ENCODE data around the gene IFT20. TPM values are rescaled to one million over a fixed set of nuclear protein-coding genes. Genes with fewer than 3 reads are reported as not detected.
A peak's percentile ranks its signal among the peaks of the same experiment; 100 is the strongest.

The IFT20 gene
- total and polyA plus RNA-seq, 11 donors, result 7.9 to 18.9 (median 11.1) TPM

DNA sequence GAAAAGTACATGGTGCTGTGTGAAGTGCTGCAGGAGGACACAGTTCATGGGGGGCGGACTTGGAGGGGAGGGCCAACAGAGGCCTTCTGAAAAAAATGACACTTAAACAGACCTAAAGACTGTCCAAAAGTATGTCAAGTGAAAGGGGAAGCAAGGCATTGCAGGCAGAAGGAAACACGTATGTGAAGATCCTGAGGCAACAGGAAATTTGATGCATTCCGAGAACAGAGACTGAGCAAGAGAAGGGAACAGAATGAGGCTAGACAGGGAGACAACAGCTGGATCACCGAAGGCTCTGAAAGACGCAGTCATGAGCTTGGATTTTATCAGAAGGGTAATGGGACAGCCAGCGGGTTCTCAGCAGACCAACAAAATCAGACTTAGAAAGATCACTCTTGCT lies 1.1 kb downstream of the IFT20 start:
- intact Hi-C loops (cut with DNase I), result loop anchor here in 3 of 10 donors (2.0 to 10.0 kb wide), 3 partner anchors 23 to 621 kb away; partner anchors contain the start of genes PHF12 (in 1 of the 3) and POLDIP2 (in 1 of the 3)
- TF ChIP-seq, protein P1, sequence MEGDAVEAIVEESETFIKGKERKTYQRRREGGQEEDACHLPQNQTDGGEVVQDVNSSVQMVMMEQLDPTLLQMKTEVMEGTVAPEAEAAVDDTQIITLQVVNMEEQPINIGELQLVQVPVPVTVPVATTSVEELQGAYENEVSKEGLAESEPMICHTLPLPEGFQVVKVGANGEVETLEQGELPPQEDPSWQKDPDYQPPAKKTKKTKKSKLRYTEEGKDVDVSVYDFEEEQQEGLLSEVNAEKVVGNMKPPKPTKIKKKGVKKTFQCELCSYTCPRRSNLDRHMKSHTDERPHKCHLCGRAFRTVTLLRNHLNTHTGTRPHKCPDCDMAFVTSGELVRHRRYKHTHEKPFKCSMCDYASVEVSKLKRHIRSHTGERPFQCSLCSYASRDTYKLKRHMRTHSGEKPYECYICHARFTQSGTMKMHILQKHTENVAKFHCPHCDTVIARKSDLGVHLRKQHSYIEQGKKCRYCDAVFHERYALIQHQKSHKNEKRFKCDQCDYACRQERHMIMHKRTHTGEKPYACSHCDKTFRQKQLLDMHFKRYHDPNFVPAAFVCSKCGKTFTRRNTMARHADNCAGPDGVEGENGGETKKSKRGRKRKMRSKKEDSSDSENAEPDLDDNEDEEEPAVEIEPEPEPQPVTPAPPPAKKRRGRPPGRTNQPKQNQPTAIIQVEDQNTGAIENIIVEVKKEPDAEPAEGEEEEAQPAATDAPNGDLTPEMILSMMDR (IDR thresholded peaks at IDR 0.05), result no peak
- no peak for TF ChIP-seq POLR2A (IDR thresholded peaks at IDR 0.05)
- no peak for ATAC-seq
- peaks cover 0 to 36% (median 27%) of the 10 kb centered on the region in 9 donors for H3K36me3 ChIP-seq
- peak overlapping the region in 4 of 12 donors; percentile 80 to 99 (median 98) for H3K27ac ChIP-seq
- peaks cover 0 to 50% (median 43%) of the 10 kb centered on the region in 12 donors for H3K4me1 ChIP-seq
- 43 to 61% (median 53%) methylated on average over 6 of the region's 6 CpGs for WGBS, 4 donors
- H3K4me3 ChIP-seq, result peak overlapping the region in 11 of 12 donors; percentile 63 to 99 (median 91)
- no peaks in the 10 kb centered on the region for H3K27me3 ChIP-seq
- no peaks in the 10 kb centered on the region for H3K9me3 ChIP-seq
- DNase-seq, result no peak

DNA sequence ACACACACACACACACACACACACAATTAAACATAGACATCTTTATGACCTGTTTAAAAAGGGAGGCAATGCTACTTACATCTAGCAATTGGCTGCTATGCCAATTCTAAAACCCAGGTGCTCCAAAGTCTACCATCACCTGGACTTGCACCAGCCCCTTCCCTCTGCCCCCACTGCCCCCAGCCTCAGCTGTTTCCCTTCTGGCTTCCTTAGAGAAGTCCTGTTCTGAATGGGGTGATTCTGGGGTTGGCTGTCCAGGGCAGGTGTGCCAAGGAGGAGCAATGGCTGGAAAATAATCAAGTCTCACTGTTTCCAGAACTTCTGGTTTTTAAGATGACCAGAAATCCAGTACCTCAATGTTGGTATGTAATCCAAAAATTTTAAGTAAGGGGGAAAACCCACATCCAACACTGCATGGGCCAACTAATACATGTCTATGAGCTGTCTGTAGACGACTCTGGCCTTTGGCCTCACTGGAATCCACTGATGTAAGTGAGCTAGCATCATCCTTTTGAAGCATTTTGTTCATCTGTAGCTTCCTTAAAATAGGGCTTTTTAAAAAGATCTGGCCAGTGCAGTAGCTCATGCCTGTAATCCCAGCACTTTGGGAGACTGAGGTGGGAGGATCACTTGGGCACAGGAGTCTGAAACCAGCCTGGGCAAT lies 2.1 kb downstream of the IFT20 start:
- WGBS, 4 donors, result 64 to 71% (median 70%) methylated on average over 1 of the region's 1 CpG
- peaks cover 0 to 45% (median 37%) of the 10 kb centered on the region in 9 donors for H3K36me3 ChIP-seq
- H3K27me3 ChIP-seq, result no peaks in the 10 kb centered on the region
- no peak for ATAC-seq
- peaks cover 0 to 42% (median 35%) of the 10 kb centered on the region in 12 donors for H3K4me1 ChIP-seq
- H3K27ac ChIP-seq, result peak overlapping the region in 1 of 12 donors; percentile 99
- no peak overlapping the region for H3K4me3 ChIP-seq
- no peaks in the 10 kb centered on the region for H3K9me3 ChIP-seq
- intact Hi-C loops (cut with DNase I), result loop anchor here in 2 of 10 donors (10.0 kb wide), 2 partner anchors 612 to 622 kb away; partner anchors contain the start of gene PHF12 (in 1 of the 2)
- TF ChIP-seq, protein P1 (IDR thresholded peaks at IDR 0.05), result no peak
- TF ChIP-seq POLR2A (IDR thresholded peaks at IDR 0.05), result no peak
- DNase-seq, result no peak

DNA sequence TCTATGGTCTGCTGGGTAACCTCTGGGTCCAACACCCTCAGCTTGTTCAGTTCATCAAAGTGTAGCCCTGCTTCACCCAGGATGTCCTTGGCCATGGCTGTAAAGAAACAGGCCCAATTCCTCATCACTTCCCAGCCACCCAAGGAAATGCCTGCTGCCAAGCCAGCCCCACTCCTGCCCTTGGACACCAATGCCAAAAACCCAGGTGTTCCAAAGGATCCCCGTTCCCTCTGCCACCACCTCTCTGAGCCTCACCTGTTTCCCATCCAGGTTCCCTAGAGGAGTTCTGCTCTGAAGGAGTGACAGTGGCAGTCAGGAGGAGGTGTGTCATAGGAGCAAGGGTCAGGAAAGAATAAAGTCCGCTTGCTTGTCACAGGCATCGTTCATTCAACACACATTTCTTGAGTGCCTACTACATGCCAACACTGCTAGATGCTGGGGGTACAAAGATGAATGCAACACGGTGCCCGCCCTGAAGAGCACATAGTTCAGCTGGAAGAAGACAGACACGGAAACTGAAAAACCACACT lies 3.3 kb downstream of the IFT20 start:
- H3K9me3 ChIP-seq, result no peaks in the 10 kb centered on the region
- ATAC-seq (no peak), DNase-seq (no peak)
- H3K36me3 ChIP-seq, result peaks cover 0 to 58% (median 49%) of the 10 kb centered on the region in 9 donors
- no peaks in the 10 kb centered on the region for H3K27me3 ChIP-seq
- 85 to 92% (median 91%) methylated on average over 6 of the region's 6 CpGs for WGBS, 4 donors
- no peak overlapping the region for H3K27ac ChIP-seq
- H3K4me1 ChIP-seq, result peaks cover 0 to 30% (median 22%) of the 10 kb centered on the region in 12 donors
- H3K4me3 ChIP-seq, result no peak overlapping the region
- intact Hi-C loops (cut with DNase I), result loop anchor here in 2 of 10 donors (10.0 kb wide), 2 partner anchors 613 to 623 kb away; partner anchors contain the start of gene PHF12 (in 1 of the 2)
- TF ChIP-seq, protein P1 (IDR thresholded peaks at IDR 0.05), result no peak
- TF ChIP-seq POLR2A (IDR thresholded peaks at IDR 0.05), result no peak

DNA sequence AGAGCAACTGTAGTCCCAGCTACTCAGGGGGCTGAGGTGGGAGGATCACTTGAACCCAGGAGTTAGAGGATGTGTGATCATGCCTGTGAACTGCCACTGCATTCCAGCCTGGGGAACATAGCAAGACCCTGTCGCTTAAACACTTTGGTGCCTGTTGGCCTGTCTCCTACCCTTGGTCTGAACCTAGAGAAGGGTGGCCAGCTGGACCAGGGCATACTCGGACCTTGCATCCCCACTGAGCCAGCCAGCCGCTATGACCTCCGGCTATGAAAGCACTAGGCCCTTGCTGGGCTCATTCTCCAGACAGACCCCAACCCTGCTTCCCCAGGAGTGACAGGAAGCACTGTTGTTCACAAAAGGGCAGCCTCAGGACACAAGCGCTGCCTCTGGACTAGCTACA lies 4.6 kb downstream of the IFT20 start:
- TF ChIP-seq, protein P1 (IDR thresholded peaks at IDR 0.05), result no peak
- no peak for TF ChIP-seq POLR2A (IDR thresholded peaks at IDR 0.05)
- H3K27ac ChIP-seq, result no peak overlapping the region
- ATAC-seq, result no peak
- peaks cover 0 to 61% (median 51%) of the 10 kb centered on the region in 9 donors for H3K36me3 ChIP-seq
- no peaks in the 10 kb centered on the region for H3K27me3 ChIP-seq
- H3K9me3 ChIP-seq, result no peaks in the 10 kb centered on the region
- peaks cover 0 to 20% (median 15%) of the 10 kb centered on the region in 12 donors for H3K4me1 ChIP-seq
- intact Hi-C loops (cut with DNase I), result loop anchor here in 2 of 10 donors (10.0 kb wide), 2 partner anchors 614 to 624 kb away; partner anchors contain the start of gene PHF12 (in 1 of the 2)
- DNase-seq, result no peak
- 89 to 97% (median 92%) methylated on average over 3 to 5 of the region's 5 CpGs for WGBS, 4 donors
- no peak overlapping the region for H3K4me3 ChIP-seq
